PC-3 (cell line): ENCODE results near the gene WWC2. TPM values are rescaled to one million over a fixed set of nuclear protein-coding genes. Genes with fewer than 3 reads are reported as not detected.
A peak's percentile ranks its signal among the peaks of the same experiment; 100 is the strongest.

Experiments
- ATAC-seq: fragments of 200-7000 bp; cut with Tn5 transposase; 2 replicates; pipeline ENCODE4 v1.9.1; 2020; ENCODE audit warnings: mild to moderate bottlenecking, moderate library complexity
- BruUV-seq: library from RNA; stranded (reverse); fragments of 400-500 nt; replicated peaks from 2 replicates; lab custom pipeline; 2021; lab: Mats Ljungman, UMichigan
- CTCF ChIA-PET: fragments of 300-600 bp; sonication (Branson Sonifier 250); formaldehyde crosslinking; loops from one replicate; lab custom pipeline; 2022; ENCODE audit warnings: antibody characterized with exemption; lab: Charles Lee
- POLR2A ChIA-PET: fragments of 300-600 bp; sonication (Branson Sonifier 250); formaldehyde crosslinking; loops from one replicate; lab custom pipeline; 2022; ENCODE audit warnings: antibody characterized with exemption; ENCODE audit not compliant: unreplicated experiment; lab: Charles Lee
- DNase-seq: peaks from one replicate; pipeline ENCODE4 v3.0.0-alpha.2; 2015
- H2AFZ ChIP-seq: fragments of 300-600 bp; sonication (generic); 2 replicates; pipeline ENCODE4 v1.6.0; 2016; ENCODE audit warnings: antibody characterized with exemption, low read length
- H3F3A ChIP-seq: fragments of 300-600 bp; sonication (generic); one replicate; pipeline ENCODE4 v1.6.0; 2017; ENCODE audit warnings: antibody characterized with exemption, low read length, control low read depth, mild to moderate bottlenecking; ENCODE audit not compliant: unreplicated experiment
- H3K27ac ChIP-seq: fragments of 300-600 bp; sonication (generic); 2 replicates; pipeline ENCODE4 v1.5.1; 2016; ENCODE audit warnings: mild to moderate bottlenecking, low read length
- H3K27me3 ChIP-seq: fragments of 300-600 bp; sonication (generic); 2 replicates; pipeline ENCODE4 v1.6.1; 2016; ENCODE audit warnings: low read length, mixed read lengths
- H3K36me3 ChIP-seq: fragments of 300-600 bp; sonication (generic); 2 replicates; pipeline ENCODE4 v1.6.1; 2016; ENCODE audit warnings: low read depth, mixed run types, low read length, mixed read lengths
- H3K4me1 ChIP-seq: fragments of 300-600 bp; sonication (generic); 2 replicates; pipeline ENCODE4 v1.5.1; 2016; ENCODE audit warnings: low read length; ENCODE audit not compliant: insufficient read depth
- H3K4me2 ChIP-seq: fragments of 300-600 bp; sonication (generic); 2 replicates; pipeline ENCODE4 v1.6.0; 2016; ENCODE audit warnings: low read length
- H3K4me3 ChIP-seq: fragments of 300-600 bp; sonication (generic); 2 replicates; pipeline ENCODE4 v1.5.1; 2016; ENCODE audit warnings: mild to moderate bottlenecking, low read length, mixed read lengths
- H3K79me2 ChIP-seq: fragments of 300-600 bp; sonication (generic); 2 replicates; pipeline ENCODE4 v1.6.1; 2017; ENCODE audit warnings: low read length, mixed read lengths
- H3K9ac ChIP-seq: fragments of 300-600 bp; sonication (generic); 2 replicates; pipeline ENCODE4 v1.6.0; 2016; ENCODE audit warnings: mild to moderate bottlenecking, low read length
- H3K9me2 ChIP-seq: fragments of 300-600 bp; sonication (generic); replicated peaks from 2 replicates; pipeline ENCODE4 v1.6.1; 2016; ENCODE audit warnings: mixed run types, low read length, mixed read lengths
- H3K9me3 ChIP-seq: fragments of 300-600 bp; sonication (generic); 2 replicates; pipeline ENCODE4 v1.6.1; 2016; ENCODE audit warnings: low read length, mixed read lengths
- H4K20me1 ChIP-seq: fragments of 300-600 bp; sonication (generic); 2 replicates; pipeline ENCODE4 v1.6.1; 2016; ENCODE audit warnings: low read length, mixed read lengths
- EZH2 ChIP-seq: fragments of 300-600 bp; sonication (generic); IDR thresholded peaks from one replicate; pipeline ENCODE4 v1.6.1; 2017; ENCODE audit warnings: antibody characterized with exemption, mild to moderate bottlenecking, low read length; ENCODE audit not compliant: unreplicated experiment
- EZH2phosphoT487 ChIP-seq: fragments of 300-600 bp; sonication (generic); IDR thresholded peaks from 2 replicates; pipeline ENCODE4 v1.6.1; 2018; ENCODE audit warnings: mild to moderate bottlenecking, antibody characterized with exemption, low read length, borderline replicate concordance
- intact Hi-C: fragments of 100-400 bp; cut with micrococcal nuclease; formaldehyde crosslinking; loops from 2 replicates; pipeline ENCODE4 v1.9.0; 2023
- total RNA-seq: library from RNA; depleted of rRNA; stranded (reverse); fragments of >200 nt; gene quantifications from 2 replicates; pipeline ENCODE4 v1.2.3, GENCODE V29; 2014
- TF ChIP-seq, protein P1 (sequence below): fragments of 300-600 bp; sonication (generic); conservative IDR thresholded peaks from 2 replicates; pipeline ENCODE4 v1.5.1; 2017; ENCODE audit warnings: antibody characterized with exemption, low read depth, mild to moderate bottlenecking, low read length

WWC2 gene
- total RNA-seq, 1 experiment from 2014 or later: 15.8 TPM

GRCh38 chr4:183223053-183223452, 124.0 kb downstream of the WWC2 start:
- TF ChIP-seq, protein P1, sequence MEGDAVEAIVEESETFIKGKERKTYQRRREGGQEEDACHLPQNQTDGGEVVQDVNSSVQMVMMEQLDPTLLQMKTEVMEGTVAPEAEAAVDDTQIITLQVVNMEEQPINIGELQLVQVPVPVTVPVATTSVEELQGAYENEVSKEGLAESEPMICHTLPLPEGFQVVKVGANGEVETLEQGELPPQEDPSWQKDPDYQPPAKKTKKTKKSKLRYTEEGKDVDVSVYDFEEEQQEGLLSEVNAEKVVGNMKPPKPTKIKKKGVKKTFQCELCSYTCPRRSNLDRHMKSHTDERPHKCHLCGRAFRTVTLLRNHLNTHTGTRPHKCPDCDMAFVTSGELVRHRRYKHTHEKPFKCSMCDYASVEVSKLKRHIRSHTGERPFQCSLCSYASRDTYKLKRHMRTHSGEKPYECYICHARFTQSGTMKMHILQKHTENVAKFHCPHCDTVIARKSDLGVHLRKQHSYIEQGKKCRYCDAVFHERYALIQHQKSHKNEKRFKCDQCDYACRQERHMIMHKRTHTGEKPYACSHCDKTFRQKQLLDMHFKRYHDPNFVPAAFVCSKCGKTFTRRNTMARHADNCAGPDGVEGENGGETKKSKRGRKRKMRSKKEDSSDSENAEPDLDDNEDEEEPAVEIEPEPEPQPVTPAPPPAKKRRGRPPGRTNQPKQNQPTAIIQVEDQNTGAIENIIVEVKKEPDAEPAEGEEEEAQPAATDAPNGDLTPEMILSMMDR: no peak
- TF ChIP-seq EZH2phosphoT487 (no peak), EZH2 (no peak)
- no peak for ATAC-seq
- Histone ChIP-seq H3F3A (no peaks in the 10 kb centered on the region), H3K4me2 (no peak overlapping the region), H3K27ac (no peak overlapping the region), H3K4me3 (no peak overlapping the region), H4K20me1 (no peaks in the 10 kb centered on the region), H3K9me2 (no peaks in the 10 kb centered on the region), H2AFZ (no peak overlapping the region), H3K9ac (no peak overlapping the region), H3K27me3 (no peaks in the 10 kb centered on the region), H3K9me3 (no peaks in the 10 kb centered on the region), H3K79me2 (no peaks in the 10 kb centered on the region), H3K4me1 (no peaks in the 10 kb centered on the region), H3K36me3 (no peaks in the 10 kb centered on the region)
- BruUV-seq: no TSS peak
- ChIA-PET POLR2A (no interaction called here), CTCF (interaction anchor here (0.7 kb wide), 1 partner anchor 150 kb away, joined by 3 read pairs; no protein-coding TSS in a partner anchor)
- intact Hi-C loops: no loop called here
- no peak for DNase-seq

DNA sequence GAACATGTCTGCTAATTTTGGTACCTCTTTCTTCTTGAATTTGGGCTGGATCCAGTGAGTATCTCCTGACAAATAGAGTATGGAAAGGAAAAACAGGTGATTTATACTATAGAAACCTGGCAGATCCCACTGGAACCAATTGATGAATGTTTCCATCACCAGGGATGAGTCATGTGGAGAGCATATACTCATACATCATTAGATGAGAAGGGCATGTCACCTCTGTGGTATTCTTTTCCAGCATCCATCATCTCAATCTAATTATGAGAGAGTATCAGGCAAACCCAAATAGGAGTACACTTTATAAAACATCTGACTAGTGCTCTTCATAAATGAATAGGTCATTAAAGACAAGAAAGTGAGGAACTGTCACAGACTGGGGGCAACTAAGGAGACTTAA, 130.3 kb downstream of the WWC2 start:
- ChIA-PET CTCF (no interaction called here), POLR2A (no interaction called here)
- DNase-seq: peak; percentile 30
- H3K4me2 ChIP-seq: no peak overlapping the region
- H3K9me2 ChIP-seq: no peaks in the 10 kb centered on the region
- no peaks in the 10 kb centered on the region for H3F3A ChIP-seq
- H3K4me1 ChIP-seq: no peaks in the 10 kb centered on the region
- H4K20me1 ChIP-seq: no peaks in the 10 kb centered on the region
- TF ChIP-seq, protein P1: no peak
- TF ChIP-seq EZH2 (no peak), EZH2phosphoT487 (no peak)
- no peaks in the 10 kb centered on the region for H3K9me3 ChIP-seq
- H2AFZ ChIP-seq: no peak overlapping the region
- H3K27ac ChIP-seq: no peak overlapping the region
- no peak overlapping the region for H3K9ac ChIP-seq
- no peaks in the 10 kb centered on the region for H3K36me3 ChIP-seq
- no TSS peak for BruUV-seq
- H3K4me3 ChIP-seq: no peak overlapping the region
- no peaks in the 10 kb centered on the region for H3K79me2 ChIP-seq
- ATAC-seq: no peak
- H3K27me3 ChIP-seq: no peaks in the 10 kb centered on the region
- intact Hi-C loops: no loop called here

DNA sequence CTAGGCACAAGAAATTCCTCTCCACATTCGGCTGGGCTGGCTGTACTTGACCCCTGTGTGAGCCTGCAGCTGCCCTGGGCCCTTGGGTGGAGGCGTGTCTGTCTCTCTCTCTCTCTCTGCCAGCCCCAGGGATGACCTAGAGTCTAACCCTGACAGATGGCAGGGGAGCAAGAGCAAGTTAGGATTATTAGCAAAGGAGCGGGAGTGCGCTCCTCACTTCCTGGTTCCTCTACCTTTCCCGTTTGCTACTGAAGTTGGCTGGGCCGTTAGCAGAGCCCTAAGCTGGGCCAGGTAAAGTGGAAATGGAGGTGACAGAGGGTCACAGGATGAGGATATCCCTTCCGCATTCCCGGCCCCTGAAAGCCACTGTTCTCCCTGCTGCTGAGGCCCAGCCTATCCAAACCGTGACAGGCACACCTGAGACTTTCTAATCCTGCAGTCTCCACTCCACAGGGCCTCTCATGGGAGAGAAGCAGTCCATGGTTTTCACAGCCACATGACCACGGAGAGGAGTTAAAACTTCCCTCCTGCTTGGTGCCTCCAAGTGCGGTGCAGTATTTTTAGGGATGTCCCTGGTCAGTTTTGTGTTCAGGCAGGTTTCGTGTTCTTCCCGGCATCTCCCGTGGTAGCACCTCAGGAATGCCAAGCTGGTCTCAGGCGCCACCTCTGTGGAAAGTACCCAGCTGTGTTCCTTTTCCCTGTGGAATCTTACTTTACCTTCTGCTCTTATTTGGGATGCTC, 141.7 kb downstream of the WWC2 start:
- H3K79me2 ChIP-seq: no peaks in the 10 kb centered on the region
- intact Hi-C loops: loop anchor here (5.0 kb wide), 3 partner anchors 38 to 138 kb away; no protein-coding TSS in a partner anchor
- no peak overlapping the region for H2AFZ ChIP-seq
- H3K9me2 ChIP-seq: no peaks in the 10 kb centered on the region
- no peaks in the 10 kb centered on the region for H3K27me3 ChIP-seq
- no peak for DNase-seq
- peaks cover 13% of the 10 kb centered on the region for H3K36me3 ChIP-seq
- CTCF ChIA-PET: interaction anchor here (0.6 kb wide), 1 partner anchor 403 kb away, joined by 5 read pairs; no protein-coding TSS in a partner anchor
- H3K4me2 ChIP-seq: peak overlapping the region; percentile 56
- no peaks in the 10 kb centered on the region for H4K20me1 ChIP-seq
- no peaks in the 10 kb centered on the region for H3F3A ChIP-seq
- BruUV-seq: no TSS peak
- no peak for TF ChIP-seq EZH2
- TF ChIP-seq EZH2phosphoT487: no peak
- TF ChIP-seq, protein P1: no peak
- peaks cover 35% of the 10 kb centered on the region for H3K4me1 ChIP-seq
- no peak overlapping the region for H3K4me3 ChIP-seq
- no peak overlapping the region for H3K9ac ChIP-seq
- H3K27ac ChIP-seq: peak overlapping the region; percentile 22; the same call in 1 of the 2 replicates
- POLR2A ChIA-PET: no interaction called here
- no peak; the same call in 1 of the 2 replicates for ATAC-seq
- H3K9me3 ChIP-seq: peaks cover 5% of the 10 kb centered on the region; the same call in 1 of the 2 replicates
